ENCODE measurements around the gene PRM3. TPM values are rescaled to one million over a fixed set of nuclear protein-coding genes. Genes with fewer than 3 reads are reported as not detected.
A peak's percentile ranks its signal among the peaks of the same experiment; 100 is the strongest.

The PRM3 gene
- 1 to 10 TPM in 1 of 8 experiments, not detected in 7; 1.9 TPM for total RNA-seq

GRCh38 chr16:11272921-11273720 is at the start of gene PRM3:
TSS of gene PRM3 (minus strand) at chr16:11273629. CDS start at chr16:11273595, 34 bp downstream.
- 80 to 100% (median 88%) methylated on average over 1 to 10 of the region's 30 CpGs; no CpG with 5 or more reads in 3 of the 10 experiments for WGBS, 10 experiments
- in situ Hi-C loops (cut with MboI; ENCODE audit: low pct_unique_long_range_greater_than_20kb in 2 of 9, low sequenced_read_pairs in 9 of 9, unreplicated experiment in 9 of 9): loop anchor here in 5 of 9 experiments (25.0 kb wide), 1 partner anchor 311 kb away; no protein-coding TSS in a partner anchor
- H3K27ac ChIP-seq: no peak within 1 kb of the TSS
- no peak within 1 kb of the TSS for H3K4me3 ChIP-seq
- peaks cover 3 to 5% of the 10 kb centered on the region in 2 donors for H3K4me1 ChIP-seq (replicated peaks in 1 of 2)
- no peak for ATAC-seq (replicated peaks in 6 of 8)

GRCh38 chr16:11322823-11323222 is 49.4 kb upstream of the PRM3 start:
- Histone ChIP-seq H3K4me3 (no peak overlapping the region), H3K4me1 (replicated peaks in 1 of 2) (no peaks in the 10 kb centered on the region), H3K27ac (no peak overlapping the region)
- in situ Hi-C loops (cut with MboI; ENCODE audit: low pct_unique_long_range_greater_than_20kb in 2 of 9, low sequenced_read_pairs in 9 of 9, unreplicated experiment in 9 of 9): no loop called here
- no peak for ATAC-seq (replicated peaks in 6 of 8)
- 44 to 100% (median 94%) methylated on average over 1 to 3 of the region's 3 CpGs; no CpG with 5 or more reads in 2 of the 10 experiments for WGBS, 10 experiments

GRCh38 chr16:11321662-11322061 is 48.2 kb upstream of the PRM3 start:
- in situ Hi-C loops (cut with MboI; ENCODE audit: low pct_unique_long_range_greater_than_20kb in 2 of 9, low sequenced_read_pairs in 9 of 9, unreplicated experiment in 9 of 9): no loop called here
- Histone ChIP-seq H3K4me3 (no peak overlapping the region), H3K27ac (no peak overlapping the region), H3K4me1 (replicated peaks in 1 of 2) (no peaks in the 10 kb centered on the region)
- WGBS, 10 experiments: 20 to 100% (median 67%) methylated on average over 1 to 5 of the region's 5 CpGs; no CpG with 5 or more reads in 2 of the 10 experiments
- no peak for ATAC-seq (replicated peaks in 6 of 8)

GRCh38 chr16:11320170-11320569 is 46.7 kb upstream of the PRM3 start:
- 50 to 90% (median 80%) methylated on average over 1 to 7 of the region's 10 CpGs; no CpG with 5 or more reads in 2 of the 10 experiments for WGBS, 10 experiments
- H3K4me3 ChIP-seq: no peak overlapping the region
- H3K4me1 ChIP-seq (replicated peaks in 1 of 2): peaks cover 4 to 11% of the 10 kb centered on the region in 2 donors
- no peak for ATAC-seq (replicated peaks in 6 of 8)
- in situ Hi-C loops (cut with MboI; ENCODE audit: low pct_unique_long_range_greater_than_20kb in 2 of 9, low sequenced_read_pairs in 9 of 9, unreplicated experiment in 9 of 9): no loop called here
- no peak overlapping the region for H3K27ac ChIP-seq

- in situ Hi-C loops (cut with MboI; ENCODE audit: low pct_unique_long_range_greater_than_20kb in 2 of 9, low sequenced_read_pairs in 9 of 9, unreplicated experiment in 9 of 9): no loop called here
- ATAC-seq (replicated peaks in 6 of 8): no peak
- H3K27ac ChIP-seq: no peak overlapping the region
- no peak overlapping the region for H3K4me3 ChIP-seq
- WGBS, 10 experiments: 40 to 100% (median 80%) methylated on average over 1 to 5 of the region's 8 CpGs; no CpG with 5 or more reads in 5 of the 10 experiments
- H3K4me1 ChIP-seq (replicated peaks in 1 of 2): peaks cover 4 to 14% of the 10 kb centered on the region in 2 donors
Measured at GRCh38 chr16:11319529-11320146, 46.2 kb upstream of the PRM3 start.

GRCh38 chr16:11318817-11319216 is 45.4 kb upstream of the PRM3 start:
- WGBS, 10 experiments: 80 to 100% (median 96%) methylated on average over 1 to 8 of the region's 8 CpGs; no CpG with 5 or more reads in 3 of the 10 experiments
- Histone ChIP-seq H3K4me3 (no peak overlapping the region), H3K27ac (no peak overlapping the region), H3K4me1 (replicated peaks in 1 of 2) (peaks cover 4 to 14% of the 10 kb centered on the region in 2 donors)
- no peak for ATAC-seq (replicated peaks in 6 of 8)
- in situ Hi-C loops (cut with MboI; ENCODE audit: low pct_unique_long_range_greater_than_20kb in 2 of 9, low sequenced_read_pairs in 9 of 9, unreplicated experiment in 9 of 9): no loop called here

GRCh38 chr16:11316331-11317015 is 43.0 kb upstream of the PRM3 start:
- WGBS, 10 experiments: 54 to 77% (median 70%) methylated on average over 2 to 8 of the region's 23 CpGs; no CpG with 5 or more reads in 6 of the 10 experiments
- Histone ChIP-seq H3K4me1 (replicated peaks in 1 of 2) (peaks cover 4 to 24% of the 10 kb centered on the region in 2 donors), H3K27ac (no peak overlapping the region), H3K4me3 (no peak overlapping the region)
- ATAC-seq (replicated peaks in 6 of 8): peak; percentile 6 to 77 (median 73)
- in situ Hi-C loops (cut with MboI; ENCODE audit: low pct_unique_long_range_greater_than_20kb in 2 of 9, low sequenced_read_pairs in 9 of 9, unreplicated experiment in 9 of 9): no loop called here

GRCh38 chr16:11315510-11315909 is 42.1 kb upstream of the PRM3 start:
- ATAC-seq (replicated peaks in 6 of 8): peak; percentile 10 to 69 (median 61)
- in situ Hi-C loops (cut with MboI; ENCODE audit: low pct_unique_long_range_greater_than_20kb in 2 of 9, low sequenced_read_pairs in 9 of 9, unreplicated experiment in 9 of 9): no loop called here
- no peak overlapping the region for H3K4me3 ChIP-seq
- WGBS, 10 experiments: 20% methylated on average over 1 of the region's 13 CpGs; no CpG with 5 or more reads in 9 of the 10 experiments
- peak overlapping the region; percentile 5 to 60 for H3K27ac ChIP-seq
- H3K4me1 ChIP-seq (replicated peaks in 1 of 2): peaks cover 4 to 24% of the 10 kb centered on the region in 2 donors

- Histone ChIP-seq H3K27ac (no peak overlapping the region), H3K4me3 (no peak overlapping the region), H3K4me1 (replicated peaks in 1 of 2) (peaks cover 4 to 24% of the 10 kb centered on the region in 2 donors)
- no peak for ATAC-seq (replicated peaks in 6 of 8)
- in situ Hi-C loops (cut with MboI; ENCODE audit: low pct_unique_long_range_greater_than_20kb in 2 of 9, low sequenced_read_pairs in 9 of 9, unreplicated experiment in 9 of 9): no loop called here
- WGBS, 10 experiments: 80 to 100% (median 86%) methylated on average over 1 to 3 of the region's 8 CpGs; no CpG with 5 or more reads in 3 of the 10 experiments
Measured at GRCh38 chr16:11314309-11314894, 41.0 kb upstream of the PRM3 start.

GRCh38 chr16:11313493-11314308 is 40.3 kb upstream of the PRM3 start:
- in situ Hi-C loops (cut with MboI; ENCODE audit: low pct_unique_long_range_greater_than_20kb in 2 of 9, low sequenced_read_pairs in 9 of 9, unreplicated experiment in 9 of 9): no loop called here
- H3K27ac ChIP-seq: no peak overlapping the region
- H3K4me3 ChIP-seq: no peak overlapping the region
- 69 to 94% (median 81%) methylated on average over 1 to 4 of the region's 9 CpGs; no CpG with 5 or more reads in 4 of the 10 experiments for WGBS, 10 experiments
- ATAC-seq (replicated peaks in 6 of 8): peak in 1 of 8 experiments; percentile 4
- H3K4me1 ChIP-seq (replicated peaks in 1 of 2): peaks cover 4 to 24% of the 10 kb centered on the region in 2 donors

GRCh38 chr16:11312718-11313492 is 39.5 kb upstream of the PRM3 start:
- WGBS, 10 experiments: 0 to 89% (median 70%) methylated on average over 1 to 3 of the region's 8 CpGs; no CpG with 5 or more reads in 4 of the 10 experiments
- Histone ChIP-seq H3K27ac (no peak overlapping the region), H3K4me3 (no peak overlapping the region), H3K4me1 (replicated peaks in 1 of 2) (peaks cover 4 to 24% of the 10 kb centered on the region in 2 donors)
- peak in 7 of 8 experiments; percentile 22 to 74 (median 54) for ATAC-seq (replicated peaks in 6 of 8)
- in situ Hi-C loops (cut with MboI; ENCODE audit: low pct_unique_long_range_greater_than_20kb in 2 of 9, low sequenced_read_pairs in 9 of 9, unreplicated experiment in 9 of 9): no loop called here
